Bronchial epithelial cell (primary cell): ENCODE data around the gene DPRX. TPM values are rescaled to one million over a fixed set of nuclear protein-coding genes. Genes with fewer than 3 reads are reported as not detected.

Experiments used
- DNase-seq: peaks from one replicate; pipeline ENCODE4 v3.0.0-alpha.2; 2010; ENCODE audit warnings: low read depth
- FAIRE-seq: peaks from 2 replicates; lab custom pipeline; 2011; peaks lifted over from hg19 to GRCh38; lab: Jason Lieb, UNC
- H3K27me3 ChIP-seq: 2 replicates; pipeline ENCODE4 v1.5.1; 2011; ENCODE audit warnings: low read length; ENCODE audit not compliant: control insufficient read depth, insufficient read depth
- H3K36me3 ChIP-seq: 2 replicates; pipeline ENCODE4 v1.5.1; 2011; ENCODE audit warnings: low read length; ENCODE audit not compliant: control insufficient read depth, insufficient read depth
- H3K4me3 ChIP-seq: 2 replicates; pipeline ENCODE4 v1.5.1; 2011; ENCODE audit warnings: mild to moderate bottlenecking, low read depth, low read length, control low read depth
- CTCF ChIP-seq: IDR thresholded peaks from 2 replicates; pipeline ENCODE4 v1.5.1; 2011; ENCODE audit warnings: mild to moderate bottlenecking, moderate library complexity, low read length, control low read depth, inconsistent platforms; ENCODE audit not compliant: insufficient read depth, severe bottlenecking
- total RNA-seq: library from RNA; depleted of rRNA; stranded (reverse); fragments of >200 nt; gene quantifications from 2 replicates; pipeline ENCODE4 v1.2.1, GENCODE V29; 2014

Gene DPRX
- total RNA-seq, 1 donor from 2014 or later = not detected

GRCh38 chr19:53647350-53647749 lies 15.6 kb downstream of the DPRX start:
- TF ChIP-seq CTCF = no peak

GRCh38 chr19:53647792-53648191 lies 16.0 kb downstream of the DPRX start:
- Histone ChIP-seq H3K4me3 (no peak overlapping the region), H3K27me3 (no peaks in the 10 kb centered on the region), H3K36me3 (no peaks in the 10 kb centered on the region)
- DNase-seq (no peak), FAIRE-seq (no peak)
- TF ChIP-seq CTCF = no peak

More at GRCh38 chr19:53647350-53647749, 15.6 kb downstream of the DPRX start:
- Histone ChIP-seq H3K36me3 (no peaks in the 10 kb centered on the region), H3K27me3 (no peaks in the 10 kb centered on the region), H3K4me3 (no peak overlapping the region)
- peak; percentile 13 for FAIRE-seq
- no peak for DNase-seq

- FAIRE-seq (peak; percentile 95), DNase-seq (no peak)
- Histone ChIP-seq H3K4me3 (no peak overlapping the region), H3K36me3 (no peaks in the 10 kb centered on the region), H3K27me3 (no peaks in the 10 kb centered on the region)
- TF ChIP-seq CTCF = no peak
These were observed 18.2 kb downstream of the DPRX start for GRCh38 chr19:53649746-53650593.

GRCh38 chr19:53652476-53652875 lies 20.7 kb downstream of the DPRX start:
- TF ChIP-seq CTCF = no peak
- no peak for FAIRE-seq

GRCh38 chr19:53655042-53655665 lies 23.4 kb downstream of the DPRX start:
- TF ChIP-seq CTCF = no peak
- Histone ChIP-seq H3K4me3 (no peak overlapping the region), H3K36me3 (no peaks in the 10 kb centered on the region), H3K27me3 (no peaks in the 10 kb centered on the region)
- no peak for DNase-seq
- no peak for FAIRE-seq

More at GRCh38 chr19:53652476-53652875, 20.7 kb downstream of the DPRX start:
- no peak overlapping the region for H3K4me3 ChIP-seq
- no peaks in the 10 kb centered on the region for H3K27me3 ChIP-seq
- H3K36me3 ChIP-seq = no peaks in the 10 kb centered on the region
- DNase-seq = no peak
